Ovary (tissue), 3 donors: ENCODE measurements around the gene SHB.

Experiments used
- CTCF ChIP-seq, 3 donors: fragments of 450-650 bp in 2 of 3; fragments of 200-600 bp in 1 of 3; IDR thresholded peaks; one replicate each; pipeline versions ENCODE4 v1.5.1 to v1.8.0; 2016 to 2022; ENCODE audit warnings: antibody characterized with exemption in 3 of 3, mild to moderate bottlenecking in 1 of 3
- EP300 ChIP-seq: sonication (generic); formaldehyde crosslinking; IDR thresholded peaks from one replicate; pipeline ENCODE4 v1.6.1; 2017; ENCODE audit warnings: antibody characterized with exemption
- POLR2A ChIP-seq: fragments of 450-650 bp; IDR thresholded peaks from one replicate; pipeline ENCODE4 v1.6.1; 2017; ENCODE audit warnings: antibody characterized with exemption, mild to moderate bottlenecking, moderate library complexity
- donor health status: DM: no; HTN: no; CAD: no.

GRCh38 chr9:37957664-37957953 lies 111.4 kb downstream of the SHB start:
- TF ChIP-seq CTCF (IDR thresholded peaks at IDR 0.05) (no peak), EP300 (no peak), POLR2A (no peak)
